Stimulated activated CD4-positive, alpha-beta T cell treated with anti-CD3 and anti-CD28 coated beads, Interleukin-4, amount 100 ng/mL, for 1 hour (primary cell): ENCODE measurements around the gene TMEM209.
A peak's percentile ranks its signal among the peaks of the same experiment; 100 is the strongest.
"Not testable (repeated sequence)": the region's sequence is repeated elsewhere in the genome, so short reads cannot be mapped to it uniquely, and the experiment has no call there.

Source experiments
- DNase-seq: peaks from one replicate; pipeline ENCODE4 v3.0.0-alpha.2; 2020

Gene TMEM209

GRCh38 chr7:130141884-130142653, 63.1 kb downstream of the TMEM209 start:
- DNase-seq = no peak

GRCh38 chr7:130141161-130141883, 63.9 kb downstream of the TMEM209 start:
- DNase-seq = peak; percentile 59

- DNase-seq = no peak
Observed at GRCh38 chr7:130140551-130141160, 64.5 kb downstream of the TMEM209 start.

- no peak for DNase-seq
Observed at GRCh38 chr7:130139193-130139960, 65.8 kb downstream of the TMEM209 start.

GRCh38 chr7:130137207-130137606, 68.0 kb downstream of the TMEM209 start:
- DNase-seq = no peak

GRCh38 chr7:130136579-130137167, 68.5 kb downstream of the TMEM209 start:
- no peak for DNase-seq

GRCh38 chr7:130135208-130136205, 69.7 kb downstream of the TMEM209 start:
- no peak for DNase-seq

- DNase-seq = no peak
Observed at GRCh38 chr7:130134726-130135125, 70.5 kb downstream of the TMEM209 start.

GRCh38 chr7:130134106-130134636, 71.0 kb downstream of the TMEM209 start:
- DNase-seq = no peak

- no peak for DNase-seq
Observed at GRCh38 chr7:130133029-130133782, 72.0 kb downstream of the TMEM209 start.

- DNase-seq = no peak
Observed at GRCh38 chr7:130131964-130132875, 73.0 kb downstream of the TMEM209 start.

- DNase-seq = no peak
Observed at GRCh38 chr7:130131191-130131834, 73.9 kb downstream of the TMEM209 start.

- DNase-seq = no peak
Observed at GRCh38 chr7:130129011-130129411, 76.2 kb downstream of the TMEM209 start.

- DNase-seq = no peak
Observed at GRCh38 chr7:130127821-130128317, 77.3 kb downstream of the TMEM209 start.

GRCh38 chr7:130127404-130127803, 77.8 kb downstream of the TMEM209 start:
- no peak for DNase-seq

- DNase-seq = not testable (repeated sequence)
Observed at GRCh38 chr7:130126840-130127239, 78.4 kb downstream of the TMEM209 start.

- DNase-seq = no peak
Observed at GRCh38 chr7:130124711-130125110, 80.5 kb downstream of the TMEM209 start.

GRCh38 chr7:130123501-130123900, 81.7 kb downstream of the TMEM209 start:
- DNase-seq = no peak
